Spleen (tissue), 11 donors: ENCODE results near the gene BHLHA9. TPM values are rescaled to one million over a fixed set of nuclear protein-coding genes. Genes with fewer than 3 reads are reported as not detected.

ENCODE experiments used
- DNase-seq: peaks from one replicate; pipeline ENCODE4 v3.0.0-alpha.2; 2020
- H3K27ac ChIP-seq, 8 donors: fragments of 200-600 bp; sonication (generic) in 7 of 8; 1 replicate in 4 of 8; 2 replicates in 4 of 8; pipeline versions ENCODE4 v1.5.0 to v1.8.0; 2016 to 2021; ENCODE audit warnings: inconsistent platforms in 4 of 8, mild to moderate bottlenecking in 4 of 8, moderate library complexity in 1 of 8
- H3K27me3 ChIP-seq, 7 donors: fragments of 200-600 bp; sonication (generic) in 6 of 7; replicated peaks in 1 of 7; 1 replicate in 4 of 7; 2 replicates in 3 of 7; pipeline versions ENCODE4 v1.5.0 to v1.8.0; 2016 to 2021; ENCODE audit warnings: inconsistent platforms in 3 of 7, mild to moderate bottlenecking in 1 of 7
- H3K36me3 ChIP-seq, 6 donors: fragments of 200-600 bp; sonication (generic) in 5 of 6; 1 replicate in 4 of 6; 2 replicates in 2 of 6; pipeline versions ENCODE4 v1.5.0 to v1.8.0; 2016 to 2021; ENCODE audit warnings: inconsistent platforms in 2 of 6
- H3K4me1 ChIP-seq, 6 donors: fragments of 200-600 bp; sonication (generic) in 5 of 6; 1 replicate in 3 of 6; 2 replicates in 3 of 6; pipeline versions ENCODE4 v1.5.0 to v1.8.0; 2016 to 2021; ENCODE audit warnings: inconsistent platforms in 3 of 6
- H3K4me3 ChIP-seq, 8 donors: fragments of 200-600 bp; sonication (generic) in 7 of 8; 1 replicate in 4 of 8; 2 replicates in 4 of 8; pipeline versions ENCODE4 v1.5.0 to v1.8.0; 2016 to 2021; ENCODE audit warnings: inconsistent platforms in 4 of 8, mild to moderate bottlenecking in 4 of 8, moderate library complexity in 2 of 8
- H3K9me3 ChIP-seq, 8 donors: fragments of 200-600 bp; sonication (generic) in 7 of 8; 1 replicate in 4 of 8; 2 replicates in 4 of 8; pipeline versions ENCODE4 v1.5.0 to v1.8.0; 2016 to 2021; ENCODE audit warnings: inconsistent platforms in 4 of 8
- CTCF ChIP-seq, 11 experiments: fragments of 200-600 bp in 7 of 11; fragments of 450-650 bp in 4 of 11; sonication (generic) in 4 of 11; IDR thresholded peaks in 8 of 11; conservative IDR thresholded peaks in 3 of 11; 1 replicate in 7 of 11; 2 replicates in 4 of 11; pipeline versions ENCODE4 v1.4.0 to v1.8.0; 2016 to 2021; ENCODE audit warnings: antibody characterized with exemption in 11 of 11, inconsistent platforms in 4 of 11, mild to moderate bottlenecking in 1 of 11
- POLR2A ChIP-seq, 3 donors: fragments of 450-650 bp; IDR thresholded peaks; one replicate each; pipeline ENCODE4 v1.5.1; 2017; ENCODE audit warnings: antibody characterized with exemption in 3 of 3, mild to moderate bottlenecking in 1 of 3
- POLR2AphosphoS5 ChIP-seq, 3 donors: sonication (generic); formaldehyde crosslinking; IDR thresholded peaks; one replicate each; pipeline ENCODE4 v1.5.1; 2017; ENCODE audit warnings: antibody characterized with exemption in 3 of 3
- WGBS, 5 donors: extraction: QIAGEN DNeasy Blood & Tissue Kit in 3 of 5; methylation state at CpG; one replicate each; pipeline versions ENCODE4 v1.1.5 to v1.1.7; 2013 to 2018; 5-methylcytosine and 5-hydroxymethylcytosine counted together
- intact Hi-C: fragments of 100-400 bp; cut with DNase I; formaldehyde crosslinking; loops from one replicate; pipeline ENCODE4 v1.15.0; 2023; ENCODE audit warnings: low total_unique reads
- polyA plus RNA-seq, 3 donors: library from polyadenylated mRNA; stranded (reverse); fragments of 200-250 nt; gene quantifications; one replicate each; pipeline ENCODE4 v1.2.1, GENCODE V29; 2013
- total RNA-seq, 7 donors: library from RNA; depleted of rRNA in 3 of 7; stranded (reverse); fragments of >200 nt in 3 of 7; fragmentation: NEBNext Ultra II Directional in 4 of 7; extraction: Animal tissue kit (Norgen Biotek cat#: 25700) in 4 of 7; gene quantifications; one replicate each; pipeline versions ENCODE4 v1.1.0 to v1.2.1, GENCODE V29; 2016 to 2021
- donor health status: healthy with polysubstance abuse.
- donor health status: DM: no; HTN: no; CAD: no; lungs with moderate emphysema.
- donor health status: DM: no; HTN: no; CAD: no.
- donor health status: Bipolar disorder and iron deficiency.
- donor health status: healthy.
- donor health status: DM: no; HTN: no; CAD: no.
- donor health status: DM: yes; HTN: yes; CAD: no.

BHLHA9 gene
- total and polyA plus RNA-seq, 10 donors, result not detected

GRCh38 chr17:1300371-1300905, 30.2 kb downstream of the BHLHA9 start:
- H3K4me1 ChIP-seq, result peaks cover 0 to 26% (median 14%) of the 10 kb centered on the region in 6 donors
- no peak overlapping the region for H3K4me3 ChIP-seq
- H3K36me3 ChIP-seq, result no peaks in the 10 kb centered on the region
- no peak for DNase-seq
- intact Hi-C loops, result no loop called here
- no peak for TF ChIP-seq CTCF (IDR thresholded peaks at IDR 0.05 in 8 of 11, conservative IDR thresholded peaks at IDR 0.05 in 3 of 11)
- no peak for TF ChIP-seq POLR2A (IDR thresholded peaks at IDR 0.05)
- TF ChIP-seq POLR2AphosphoS5 (IDR thresholded peaks at IDR 0.05), result no peak
- H3K27me3 ChIP-seq, result peaks cover 0 to 70% (median 14%) of the 10 kb centered on the region in 7 donors
- no peak overlapping the region for H3K27ac ChIP-seq
- 80 to 91% (median 87%) methylated on average over 12 to 17 of the region's 17 CpGs for WGBS, 5 donors
- no peaks in the 10 kb centered on the region for H3K9me3 ChIP-seq

- H3K27me3 ChIP-seq, result peaks cover 0 to 79% (median 14%) of the 10 kb centered on the region in 7 donors
- H3K27ac ChIP-seq, result no peak overlapping the region
- DNase-seq, result no peak
- intact Hi-C loops, result no loop called here
- H3K4me1 ChIP-seq, result peaks cover 0 to 17% (median 10%) of the 10 kb centered on the region in 6 donors
- no peaks in the 10 kb centered on the region for H3K36me3 ChIP-seq
- TF ChIP-seq POLR2A (IDR thresholded peaks at IDR 0.05) (no peak), POLR2AphosphoS5 (IDR thresholded peaks at IDR 0.05) (no peak), CTCF (IDR thresholded peaks at IDR 0.05 in 8 of 11, conservative IDR thresholded peaks at IDR 0.05 in 3 of 11) (no peak)
- WGBS, 5 donors, result 52 to 81% (median 67%) methylated on average over 6 to 14 of the region's 14 CpGs
- H3K9me3 ChIP-seq, result no peaks in the 10 kb centered on the region
- no peak overlapping the region for H3K4me3 ChIP-seq
Observed at GRCh38 chr17:1301546-1301945, 31.3 kb downstream of the BHLHA9 start.

- H3K9me3 ChIP-seq, result no peaks in the 10 kb centered on the region
- peaks cover 0 to 17% (median 10%) of the 10 kb centered on the region in 6 donors for H3K4me1 ChIP-seq
- TF ChIP-seq POLR2A (IDR thresholded peaks at IDR 0.05), result no peak
- no peak for TF ChIP-seq POLR2AphosphoS5 (IDR thresholded peaks at IDR 0.05)
- no peak for TF ChIP-seq CTCF (IDR thresholded peaks at IDR 0.05 in 8 of 11, conservative IDR thresholded peaks at IDR 0.05 in 3 of 11)
- no peaks in the 10 kb centered on the region for H3K36me3 ChIP-seq
- H3K4me3 ChIP-seq, result no peak overlapping the region
- intact Hi-C loops, result no loop called here
- H3K27ac ChIP-seq, result no peak overlapping the region
- no peak for DNase-seq
- H3K27me3 ChIP-seq, result peaks cover 0 to 84% (median 14%) of the 10 kb centered on the region in 7 donors
- WGBS, 5 donors, result 86 to 93% (median 89%) methylated on average over 6 to 18 of the region's 18 CpGs
Observed at GRCh38 chr17:1302761-1303160, 32.5 kb downstream of the BHLHA9 start.

- no peaks in the 10 kb centered on the region for H3K4me1 ChIP-seq
- intact Hi-C loops, result no loop called here
- H3K9me3 ChIP-seq, result no peaks in the 10 kb centered on the region
- TF ChIP-seq CTCF (IDR thresholded peaks at IDR 0.05 in 8 of 11, conservative IDR thresholded peaks at IDR 0.05 in 3 of 11) (no peak), POLR2A (IDR thresholded peaks at IDR 0.05) (no peak), POLR2AphosphoS5 (IDR thresholded peaks at IDR 0.05) (no peak)
- no peak overlapping the region for H3K27ac ChIP-seq
- no peaks in the 10 kb centered on the region for H3K36me3 ChIP-seq
- no peak overlapping the region for H3K4me3 ChIP-seq
- DNase-seq, result no peak
- 73 to 91% (median 77%) methylated on average over 3 to 5 of the region's 5 CpGs for WGBS, 5 donors
- H3K27me3 ChIP-seq, result peaks cover 0 to 67% (median 0%) of the 10 kb centered on the region in 7 donors
Observed at GRCh38 chr17:1304522-1304921, 34.3 kb downstream of the BHLHA9 start.
